ENCODE data around the gene ALDH1B1.
A peak's percentile ranks its signal among the peaks of the same experiment; 100 is the strongest.

The ALDH1B1 gene

DNA sequence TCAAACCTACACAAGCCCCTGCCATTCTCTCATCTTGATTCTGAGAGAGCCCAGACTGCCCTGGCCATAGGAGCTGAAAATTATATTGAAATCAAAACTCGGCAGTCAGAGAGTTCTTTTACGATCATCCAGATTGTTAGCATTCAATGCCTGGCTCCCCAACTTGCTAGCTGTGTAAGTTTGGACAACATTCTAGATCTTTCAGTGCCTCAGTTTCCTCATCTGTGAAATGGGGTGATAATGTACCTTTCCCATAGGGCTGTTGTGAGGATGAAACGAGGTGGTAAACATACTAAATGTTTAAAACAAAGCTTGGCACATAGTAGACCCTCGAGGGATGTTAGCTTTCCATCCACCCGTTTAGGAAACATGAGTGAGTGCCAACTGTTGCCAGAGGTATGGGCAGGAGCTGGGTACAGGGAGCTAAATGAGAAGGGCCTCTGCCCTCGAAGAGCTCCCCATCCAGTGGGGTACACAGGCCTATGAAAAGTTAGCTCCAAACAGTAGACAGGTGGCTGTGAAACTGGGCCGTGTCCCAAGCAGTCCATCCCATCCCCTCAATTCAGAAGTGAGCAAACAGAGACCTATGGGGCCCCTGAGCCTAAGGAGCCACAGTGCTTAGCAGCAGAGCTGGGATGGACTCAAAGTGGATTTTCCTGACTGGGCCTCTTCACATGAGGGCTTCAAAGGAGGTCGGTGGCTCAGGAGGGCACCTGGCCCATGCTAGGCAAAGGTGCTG lies 49.0 kb downstream of the ALDH1B1 start:
- DNase-seq: no peak

- DNase-seq: no peak
Measured at GRCh38 chr9:38442473-38443096, 50.1 kb downstream of the ALDH1B1 start.

DNA sequence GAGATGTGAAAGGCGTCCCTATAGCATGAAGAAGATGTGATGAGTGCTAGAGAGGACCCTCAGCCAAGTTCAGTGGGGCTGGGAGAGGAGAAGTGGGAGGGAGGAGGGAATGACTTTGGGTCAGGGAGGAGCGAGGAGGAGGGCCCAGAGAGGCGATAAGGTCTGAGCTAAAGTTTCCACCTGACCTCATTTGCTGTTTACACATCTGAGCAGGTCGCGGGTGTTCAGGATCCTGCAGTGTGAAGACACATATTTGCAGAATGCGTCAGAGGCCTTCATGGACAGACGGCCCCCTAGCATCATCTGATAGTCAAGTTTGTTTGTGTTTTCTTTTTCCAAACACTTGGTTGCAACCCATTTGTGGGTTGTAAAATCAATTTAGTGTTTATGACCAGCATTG lies 50.7 kb downstream of the ALDH1B1 start:
- DNase-seq: no peak

GRCh38 chr9:38443597-38443996 lies 51.1 kb downstream of the ALDH1B1 start:
- DNase-seq: no peak

- peak; percentile 67 to 84 for DNase-seq
Measured at GRCh38 chr9:38445154-38446043, 52.9 kb downstream of the ALDH1B1 start.

DNA sequence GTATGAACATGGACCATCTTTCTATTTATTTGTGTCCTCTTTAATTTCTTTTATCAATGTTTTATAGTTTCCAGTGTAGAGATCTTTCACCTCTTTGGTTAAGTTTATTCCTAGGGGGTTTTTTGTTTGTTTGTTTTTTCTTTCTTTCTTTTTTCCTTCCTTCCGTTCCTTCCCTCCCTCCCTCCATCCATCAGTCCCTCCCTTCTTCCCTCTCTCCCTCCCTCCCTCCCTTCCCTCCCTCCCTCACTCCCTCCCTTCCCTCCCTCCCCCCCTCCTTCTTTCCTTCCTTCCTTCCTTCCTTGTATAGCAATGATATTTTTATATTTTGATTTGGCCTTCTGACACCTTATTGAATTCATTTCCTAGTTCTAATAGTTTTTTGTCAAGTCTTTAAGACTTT lies 55.2 kb downstream of the ALDH1B1 start:
- DNase-seq: no peak
